Measurements from ENCODE around the gene PDE4D. TPM values are rescaled to one million over a fixed set of nuclear protein-coding genes. Genes with fewer than 3 reads are reported as not detected.

PDE4D gene
- total and polyA plus RNA-seq, 3 donors from 2014 or later, result 7.8 to 13.9 (median 8.7) TPM

DNA sequence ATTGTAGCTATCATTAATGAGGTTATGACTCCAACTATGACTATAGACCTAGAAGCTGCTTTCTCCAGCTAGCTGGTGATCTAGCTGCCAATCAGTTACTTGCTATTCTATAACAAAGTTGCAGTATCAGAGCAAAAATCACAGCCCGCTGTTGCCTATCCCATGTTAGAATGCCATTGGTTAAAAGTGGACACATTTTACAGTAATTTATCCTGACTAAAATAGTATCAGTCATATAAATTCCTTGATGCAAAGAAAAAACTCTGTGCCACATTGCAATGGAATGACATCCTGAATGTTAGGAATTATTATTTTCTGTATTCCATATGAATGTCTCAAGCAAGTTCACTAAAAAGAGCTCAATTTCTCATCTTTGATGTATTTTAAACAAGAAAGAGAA is 626.5 kb downstream of the PDE4D start:
- TF ChIP-seq POLR2A (IDR thresholded peaks at IDR 0.05), result no peak
- TF ChIP-seq CTCF (IDR thresholded peaks at IDR 0.05), result no peak
- WGBS, 2 donors, result 37 to 66% methylated on average over 1 of the region's 1 CpG
- no peaks in the 10 kb centered on the region for H3K36me3 ChIP-seq (ENCODE audit: low read depth, missing control alignments)
- no peak overlapping the region for H3K27ac ChIP-seq
- no peak overlapping the region for H3K4me3 ChIP-seq
- no peaks in the 10 kb centered on the region for H3K4me1 ChIP-seq
- H3K27me3 ChIP-seq, result no peaks in the 10 kb centered on the region
- DNase-seq, result no peak
- H3K9me3 ChIP-seq, result no peaks in the 10 kb centered on the region
- intact Hi-C loops (cut with DNase I; ENCODE audit: low total_unique reads), result no loop called here

DNA sequence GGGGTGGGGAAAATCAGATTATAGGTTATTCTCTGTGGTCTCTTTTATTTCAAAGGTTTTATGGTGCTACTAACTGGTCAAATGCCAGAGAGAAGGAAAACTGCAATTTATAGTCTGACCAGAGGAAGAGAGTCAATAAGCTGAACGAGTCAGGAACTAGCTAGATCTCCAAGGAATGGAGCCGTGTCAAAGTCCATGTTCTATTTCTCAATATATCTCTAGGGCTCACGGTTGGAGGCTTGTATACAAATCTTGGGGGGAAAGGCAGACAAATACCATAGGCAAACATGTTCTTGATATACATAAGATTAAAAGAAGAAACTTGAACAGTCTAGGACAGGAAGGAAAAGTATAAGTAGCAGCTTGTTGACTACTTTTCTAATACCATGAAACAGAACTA is 627.1 kb downstream of the PDE4D start:
- TF ChIP-seq CTCF (IDR thresholded peaks at IDR 0.05) (no peak), POLR2A (IDR thresholded peaks at IDR 0.05) (no peak)
- 57 to 70% methylated on average over 3 of the region's 3 CpGs for WGBS, 2 donors
- intact Hi-C loops (cut with DNase I; ENCODE audit: low total_unique reads), result no loop called here
- Histone ChIP-seq H3K9me3 (no peaks in the 10 kb centered on the region), H3K27ac (no peak overlapping the region), H3K4me1 (no peaks in the 10 kb centered on the region), H3K36me3 (ENCODE audit: low read depth, missing control alignments) (no peaks in the 10 kb centered on the region), H3K27me3 (no peaks in the 10 kb centered on the region), H3K4me3 (no peak overlapping the region)
- DNase-seq, result no peak

DNA sequence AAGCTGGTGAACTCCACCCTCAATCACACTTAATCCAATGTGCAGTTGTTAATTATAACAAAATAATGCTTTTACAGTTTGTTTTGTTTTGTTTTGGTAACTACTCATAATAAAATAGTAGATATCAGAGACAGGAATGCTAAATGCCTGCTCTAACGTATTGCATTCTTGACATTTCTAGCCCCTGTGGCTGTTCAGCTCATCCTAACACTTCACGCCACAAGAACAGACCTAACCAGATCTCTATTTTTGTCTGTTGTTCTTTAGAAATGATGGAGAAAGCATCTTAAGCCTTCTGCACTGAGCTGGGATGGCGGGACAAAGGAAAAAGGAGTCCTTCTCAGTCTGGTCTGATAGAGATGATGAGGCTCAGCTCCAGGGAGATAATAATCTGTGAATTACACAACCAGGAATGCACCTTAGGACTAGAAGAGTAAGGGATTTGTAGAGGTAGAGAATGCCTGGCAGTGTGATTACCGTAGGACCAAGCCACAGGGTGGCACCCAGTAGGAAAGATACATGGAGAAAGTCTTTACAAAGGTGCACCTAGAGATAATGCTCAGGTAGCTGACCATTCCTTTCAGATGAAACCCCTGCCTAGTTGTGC is 628.8 kb downstream of the PDE4D start:
- intact Hi-C loops (cut with DNase I; ENCODE audit: low total_unique reads), result no loop called here
- DNase-seq, result no peak
- Histone ChIP-seq H3K27me3 (no peaks in the 10 kb centered on the region), H3K27ac (no peak overlapping the region), H3K36me3 (ENCODE audit: low read depth, missing control alignments) (no peaks in the 10 kb centered on the region), H3K9me3 (no peaks in the 10 kb centered on the region), H3K4me1 (no peaks in the 10 kb centered on the region), H3K4me3 (no peak overlapping the region)
- TF ChIP-seq CTCF (IDR thresholded peaks at IDR 0.05), result no peak
- WGBS, 2 donors, result 63 to 64% methylated on average over 4 of the region's 4 CpGs

GRCh38 chr5:59264013-59264412 is 629.5 kb downstream of the PDE4D start:
- intact Hi-C loops (cut with DNase I; ENCODE audit: low total_unique reads), result no loop called here
- Histone ChIP-seq H3K36me3 (ENCODE audit: low read depth, missing control alignments) (no peaks in the 10 kb centered on the region), H3K27me3 (no peaks in the 10 kb centered on the region), H3K4me1 (no peaks in the 10 kb centered on the region), H3K27ac (no peak overlapping the region), H3K9me3 (no peaks in the 10 kb centered on the region), H3K4me3 (no peak overlapping the region)
- 65 to 72% methylated on average over 2 of the region's 2 CpGs for WGBS, 2 donors
- TF ChIP-seq POLR2A (IDR thresholded peaks at IDR 0.05), result no peak
- no peak for TF ChIP-seq CTCF (IDR thresholded peaks at IDR 0.05)
- DNase-seq, result no peak

DNA sequence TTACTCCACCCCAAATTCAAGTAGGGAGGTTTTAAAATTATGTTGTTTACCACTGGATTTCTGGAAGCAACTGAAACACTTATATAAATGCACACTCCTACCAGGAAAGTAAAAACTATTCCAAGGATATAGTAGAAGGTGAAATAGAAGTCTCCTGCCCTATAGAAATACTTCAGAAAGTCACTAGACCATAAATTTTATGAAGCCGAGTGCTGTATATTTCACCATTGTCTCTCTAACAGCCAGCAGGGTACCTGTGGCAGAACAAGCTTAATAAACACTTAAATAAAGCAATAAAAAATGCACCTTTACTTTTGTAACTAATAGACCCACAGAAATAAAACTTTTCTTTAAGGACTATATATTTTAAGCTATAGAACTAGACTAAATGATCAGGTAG is 631.6 kb downstream of the PDE4D start:
- no peak for TF ChIP-seq POLR2A (IDR thresholded peaks at IDR 0.05)
- TF ChIP-seq CTCF (IDR thresholded peaks at IDR 0.05), result no peak
- H3K4me3 ChIP-seq, result no peak overlapping the region
- H3K36me3 ChIP-seq (ENCODE audit: low read depth, missing control alignments), result no peaks in the 10 kb centered on the region
- H3K4me1 ChIP-seq, result no peaks in the 10 kb centered on the region
- no peak overlapping the region for H3K27ac ChIP-seq
- intact Hi-C loops (cut with DNase I; ENCODE audit: low total_unique reads), result no loop called here
- no peak for DNase-seq
- no peaks in the 10 kb centered on the region for H3K27me3 ChIP-seq
- no peaks in the 10 kb centered on the region for H3K9me3 ChIP-seq
- 96% methylated on average over 1 of the region's 1 CpG for WGBS, 2 donors
